Measurements from ENCODE around the gene ZNF32.

The ZNF32 gene

DNA sequence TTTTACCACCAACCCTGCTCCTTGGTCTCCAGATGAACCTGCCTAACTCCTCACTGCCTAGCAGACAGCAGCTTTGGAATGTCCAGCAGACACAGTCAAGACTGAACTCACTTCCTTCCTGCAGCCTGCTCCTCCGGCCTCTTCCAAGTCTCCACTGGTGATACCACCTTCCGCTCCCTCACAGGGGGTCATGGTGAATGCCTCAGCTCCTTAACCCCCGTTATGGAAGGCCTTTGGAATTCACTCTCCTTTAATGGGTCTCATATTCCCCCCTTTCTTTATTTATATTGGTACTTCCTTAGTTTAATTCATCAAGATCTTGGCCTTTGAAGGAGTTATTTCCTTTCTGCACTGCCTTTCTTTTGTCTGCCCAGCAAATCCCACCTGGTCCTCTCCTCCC is 44.9 kb upstream of the ZNF32 start:
- Histone ChIP-seq H4K20me1 (ENCODE audit: insufficient read depth, low read length) (no peaks in the 10 kb centered on the region), H3K4me1 (ENCODE audit: insufficient read depth, low read length, severe bottlenecking) (no peaks in the 10 kb centered on the region)

DNA sequence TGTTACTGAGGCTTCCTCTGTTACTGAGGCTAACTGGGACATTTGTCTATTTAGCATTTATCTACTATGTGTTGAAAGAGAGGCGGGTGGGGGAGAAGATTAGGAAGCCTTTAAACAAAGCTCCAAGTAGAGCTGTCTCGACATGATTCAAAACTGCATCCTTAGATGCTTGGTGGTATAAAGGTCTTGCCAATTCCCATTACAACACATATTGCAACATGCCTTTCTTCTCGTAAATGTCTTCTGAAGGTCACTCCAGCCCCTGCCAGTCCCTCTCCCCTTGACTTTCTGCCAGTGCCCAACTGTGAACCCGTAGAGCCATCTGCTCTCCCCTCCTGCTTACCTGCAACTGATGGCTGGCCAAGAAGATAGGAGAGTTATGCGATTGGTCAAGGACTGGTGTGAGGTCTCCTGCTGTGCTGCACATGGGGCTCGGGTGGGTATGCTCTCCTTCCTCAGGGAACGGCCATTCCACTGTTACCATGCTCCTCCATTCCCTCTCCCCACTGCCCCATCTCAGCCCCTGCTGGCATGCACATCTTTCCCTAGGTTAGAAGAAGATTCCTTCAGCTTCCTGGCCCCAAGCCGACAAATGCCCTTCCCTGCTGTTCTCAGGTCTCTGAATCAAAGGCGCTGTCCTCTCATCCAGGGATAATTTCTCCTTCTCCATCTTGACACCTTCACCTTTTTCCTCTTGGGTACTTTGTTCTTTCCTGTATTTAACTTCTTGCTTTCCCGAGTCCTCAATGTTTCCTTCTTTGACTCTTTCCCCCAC is 43.6 kb upstream of the ZNF32 start:
- H3K27ac ChIP-seq (ENCODE audit: low read depth, low read length, poor library complexity, severe bottlenecking) = no peak overlapping the region

More for the DNA sequence above, 44.9 kb upstream of the ZNF32 start:
- no peak overlapping the region for H3K27ac ChIP-seq (ENCODE audit: low read depth, low read length, poor library complexity, severe bottlenecking)
- H3K4me2 ChIP-seq (ENCODE audit: low read length) = no peak overlapping the region
- no peaks in the 10 kb centered on the region for H3F3A ChIP-seq (ENCODE audit: insufficient read depth, low read length)
- H3K79me2 ChIP-seq (ENCODE audit: insufficient read depth, low read length) = no peaks in the 10 kb centered on the region
- H3K4me3 ChIP-seq (ENCODE audit: low read depth, low read length, poor library complexity, severe bottlenecking) = no peak overlapping the region
- H3K36me3 ChIP-seq (ENCODE audit: insufficient read depth, low read length) = no peaks in the 10 kb centered on the region
- H2AFZ ChIP-seq (ENCODE audit: low read length) = no peak overlapping the region
- TF ChIP-seq EZH2 (IDR thresholded peaks at IDR 0.05; ENCODE audit: borderline replicate concordance, low read length) = no peak
- TF ChIP-seq, protein P1, sequence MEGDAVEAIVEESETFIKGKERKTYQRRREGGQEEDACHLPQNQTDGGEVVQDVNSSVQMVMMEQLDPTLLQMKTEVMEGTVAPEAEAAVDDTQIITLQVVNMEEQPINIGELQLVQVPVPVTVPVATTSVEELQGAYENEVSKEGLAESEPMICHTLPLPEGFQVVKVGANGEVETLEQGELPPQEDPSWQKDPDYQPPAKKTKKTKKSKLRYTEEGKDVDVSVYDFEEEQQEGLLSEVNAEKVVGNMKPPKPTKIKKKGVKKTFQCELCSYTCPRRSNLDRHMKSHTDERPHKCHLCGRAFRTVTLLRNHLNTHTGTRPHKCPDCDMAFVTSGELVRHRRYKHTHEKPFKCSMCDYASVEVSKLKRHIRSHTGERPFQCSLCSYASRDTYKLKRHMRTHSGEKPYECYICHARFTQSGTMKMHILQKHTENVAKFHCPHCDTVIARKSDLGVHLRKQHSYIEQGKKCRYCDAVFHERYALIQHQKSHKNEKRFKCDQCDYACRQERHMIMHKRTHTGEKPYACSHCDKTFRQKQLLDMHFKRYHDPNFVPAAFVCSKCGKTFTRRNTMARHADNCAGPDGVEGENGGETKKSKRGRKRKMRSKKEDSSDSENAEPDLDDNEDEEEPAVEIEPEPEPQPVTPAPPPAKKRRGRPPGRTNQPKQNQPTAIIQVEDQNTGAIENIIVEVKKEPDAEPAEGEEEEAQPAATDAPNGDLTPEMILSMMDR (IDR thresholded peaks at IDR 0.05; ENCODE audit: low read length) = no peak
- no peaks in the 10 kb centered on the region for H3K9me2 ChIP-seq (ENCODE audit: low read depth, low read length)
- H3K9ac ChIP-seq (ENCODE audit: low read length) = no peak overlapping the region
- no peaks in the 10 kb centered on the region for H3K9me3 ChIP-seq (ENCODE audit: low read length)
- H3K27me3 ChIP-seq (ENCODE audit: insufficient read depth, low read length) = no peaks in the 10 kb centered on the region

DNA sequence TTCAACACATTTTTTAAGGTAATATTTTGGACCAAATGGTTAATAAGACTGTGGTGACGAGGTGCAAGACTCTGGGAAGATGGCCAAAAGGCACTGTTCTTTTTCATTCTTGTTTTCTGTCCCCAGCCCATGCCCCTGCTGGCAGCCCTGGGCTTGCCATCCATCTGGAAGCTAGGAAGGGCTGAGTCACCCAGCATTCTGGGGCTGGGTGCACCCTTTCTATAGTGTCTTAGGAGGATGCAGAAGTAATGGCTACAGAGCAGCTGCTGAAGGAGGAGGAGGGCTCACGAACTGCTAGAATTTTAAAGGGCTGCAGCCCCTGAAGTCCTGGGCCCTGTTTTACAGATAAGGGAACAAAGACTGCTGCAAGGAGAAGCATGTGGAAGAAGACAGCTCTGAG is 42.8 kb upstream of the ZNF32 start:
- no peak for TF ChIP-seq EZH2 (IDR thresholded peaks at IDR 0.05; ENCODE audit: borderline replicate concordance, low read length)
- TF ChIP-seq, protein P1 (IDR thresholded peaks at IDR 0.05; ENCODE audit: low read length) = no peak
- no peak overlapping the region for H2AFZ ChIP-seq (ENCODE audit: low read length)
- no peaks in the 10 kb centered on the region for H3K36me3 ChIP-seq (ENCODE audit: insufficient read depth, low read length)
- no peak overlapping the region for H3K9ac ChIP-seq (ENCODE audit: low read length)
- no peaks in the 10 kb centered on the region for H3K9me3 ChIP-seq (ENCODE audit: low read length)
- no peaks in the 10 kb centered on the region for H3K79me2 ChIP-seq (ENCODE audit: insufficient read depth, low read length)
- H3K27me3 ChIP-seq (ENCODE audit: insufficient read depth, low read length) = no peaks in the 10 kb centered on the region
- no peaks in the 10 kb centered on the region for H3K4me1 ChIP-seq (ENCODE audit: insufficient read depth, low read length, severe bottlenecking)
- no peaks in the 10 kb centered on the region for H3F3A ChIP-seq (ENCODE audit: insufficient read depth, low read length)
- no peak overlapping the region for H3K4me2 ChIP-seq (ENCODE audit: low read length)
- H3K9me2 ChIP-seq (ENCODE audit: low read depth, low read length) = no peaks in the 10 kb centered on the region
- H3K4me3 ChIP-seq (ENCODE audit: low read depth, low read length, poor library complexity, severe bottlenecking) = no peak overlapping the region
- H4K20me1 ChIP-seq (ENCODE audit: insufficient read depth, low read length) = no peaks in the 10 kb centered on the region
- no peak overlapping the region for H3K27ac ChIP-seq (ENCODE audit: low read depth, low read length, poor library complexity, severe bottlenecking)

More for the DNA sequence above, 43.6 kb upstream of the ZNF32 start:
- Histone ChIP-seq H3K4me2 (ENCODE audit: low read length) (no peak overlapping the region), H2AFZ (ENCODE audit: low read length) (no peak overlapping the region), H4K20me1 (ENCODE audit: insufficient read depth, low read length) (no peaks in the 10 kb centered on the region), H3K36me3 (ENCODE audit: insufficient read depth, low read length) (no peaks in the 10 kb centered on the region), H3F3A (ENCODE audit: insufficient read depth, low read length) (no peaks in the 10 kb centered on the region), H3K4me3 (ENCODE audit: low read depth, low read length, poor library complexity, severe bottlenecking) (no peak overlapping the region), H3K27me3 (ENCODE audit: insufficient read depth, low read length) (no peaks in the 10 kb centered on the region), H3K9me3 (ENCODE audit: low read length) (no peaks in the 10 kb centered on the region), H3K9me2 (ENCODE audit: low read depth, low read length) (no peaks in the 10 kb centered on the region), H3K9ac (ENCODE audit: low read length) (no peak overlapping the region), H3K4me1 (ENCODE audit: insufficient read depth, low read length, severe bottlenecking) (no peaks in the 10 kb centered on the region), H3K79me2 (ENCODE audit: insufficient read depth, low read length) (no peaks in the 10 kb centered on the region)
- TF ChIP-seq, protein P1 (IDR thresholded peaks at IDR 0.05; ENCODE audit: low read length) = no peak
- no peak for TF ChIP-seq EZH2 (IDR thresholded peaks at IDR 0.05; ENCODE audit: borderline replicate concordance, low read length)
